Body of pancreas (tissue), 4 donors: ENCODE data around the gene ZYG11B.

Source experiments
- CTCF ChIP-seq, 7 experiments: fragments of 450-650 bp in 4 of 7; fragments of 200-600 bp in 3 of 7; sonication (generic) in 3 of 7; IDR thresholded peaks; one replicate each; pipeline ENCODE4 v1.5.1; 2016 to 2019; ENCODE audit warnings: antibody characterized with exemption in 7 of 7
- POLR2A ChIP-seq, 3 donors: fragments of 450-650 bp; IDR thresholded peaks; one replicate each; pipeline ENCODE4 v1.6.1; 2016; ENCODE audit warnings: antibody characterized with exemption in 3 of 3, mild to moderate bottlenecking in 2 of 3

GRCh38 chr1:52852854-52853253, 126.6 kb downstream of the ZYG11B start:
- no peak for TF ChIP-seq CTCF (IDR thresholded peaks at IDR 0.05)
- TF ChIP-seq POLR2A (IDR thresholded peaks at IDR 0.05), result no peak
